GM19324 (cell line): ENCODE measurements around the gene CISD3.

ENCODE experiments used
- ATAC-seq: cut with Tn5 transposase; IDR thresholded peaks from one replicate; pipeline ENCODE4 v1.9.1; 2021; ENCODE audit warnings: mild to moderate bottlenecking, moderate library complexity; ENCODE audit not compliant: unreplicated experiment, low FRiP score

The CISD3 gene

DNA sequence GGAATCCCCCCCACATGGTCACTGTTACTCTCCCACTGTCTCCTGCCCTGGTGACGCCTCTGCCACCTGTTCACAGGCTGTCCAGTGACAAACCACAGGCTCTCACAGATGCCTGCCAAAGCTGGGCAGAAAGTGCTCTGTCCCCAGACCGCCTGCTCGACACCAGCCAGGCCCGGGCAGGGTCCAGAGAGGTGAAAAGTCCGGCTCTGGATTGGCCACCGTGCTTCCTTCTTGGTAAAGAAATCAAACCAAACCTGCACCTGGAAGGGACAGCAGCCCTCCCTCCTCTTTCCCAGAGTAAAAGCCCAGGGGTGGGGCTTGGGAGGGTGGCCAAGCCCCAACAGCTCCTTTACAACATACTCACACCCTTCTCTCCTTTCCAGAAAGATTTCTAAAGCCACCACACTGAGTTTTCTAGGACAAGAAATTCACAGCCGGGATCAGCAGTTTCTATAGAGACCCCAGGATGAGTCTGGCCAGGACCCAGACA, 11.8 kb downstream of the CISD3 start:
- ATAC-seq, result no peak

GRCh38 chr17:38742411-38743308, 12.5 kb downstream of the CISD3 start:
- no peak for ATAC-seq

DNA sequence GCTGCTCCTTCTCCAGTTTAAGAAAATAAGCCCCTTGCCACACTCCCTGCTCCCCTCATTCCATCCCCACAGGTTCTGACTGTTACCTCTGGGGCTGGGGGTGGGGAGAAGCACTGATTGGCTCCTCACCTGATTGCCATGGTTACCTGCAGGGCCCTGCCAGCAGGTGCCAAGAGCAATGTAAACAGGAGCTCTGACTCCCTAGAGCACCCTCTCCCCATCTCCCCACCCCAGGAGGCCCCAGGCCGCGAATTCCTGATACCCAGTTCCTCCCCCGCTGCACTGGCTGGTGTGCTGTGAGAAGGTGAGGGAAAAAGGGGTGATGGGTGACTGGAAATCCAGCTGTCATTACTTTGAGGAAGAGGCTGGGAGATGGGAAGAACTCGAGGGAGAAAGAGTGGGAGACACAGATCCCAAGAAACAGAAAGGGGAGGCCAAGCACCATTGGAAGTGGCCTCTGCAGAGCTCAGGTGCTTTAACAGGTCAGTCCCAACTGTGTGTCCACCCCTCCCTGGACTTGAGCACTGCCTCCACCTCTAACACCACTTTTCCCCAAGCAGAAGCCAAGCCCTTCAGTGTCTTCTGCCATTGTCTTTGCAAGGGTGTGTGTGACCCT, 13.5 kb downstream of the CISD3 start:
- no peak for ATAC-seq

DNA sequence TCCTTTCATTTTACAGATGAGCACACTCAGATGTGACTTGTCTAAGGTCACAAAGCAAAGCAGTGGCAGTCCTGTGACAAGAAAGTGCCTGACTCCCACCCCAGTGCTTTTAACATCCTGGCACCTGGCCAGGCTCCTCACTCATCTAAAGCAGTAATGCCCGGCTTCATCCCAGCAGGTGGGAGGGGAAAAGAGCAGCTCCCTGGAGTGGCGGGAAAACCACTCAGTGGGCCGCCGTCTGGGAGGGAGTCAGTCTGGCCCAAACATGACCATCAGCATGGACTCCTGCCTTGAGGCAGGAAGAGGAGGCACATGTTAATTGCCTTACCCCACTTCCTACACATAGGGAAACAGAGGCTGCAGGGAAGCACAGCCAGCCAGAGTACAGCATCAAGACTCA, 15.4 kb downstream of the CISD3 start:
- ATAC-seq, result no peak

DNA sequence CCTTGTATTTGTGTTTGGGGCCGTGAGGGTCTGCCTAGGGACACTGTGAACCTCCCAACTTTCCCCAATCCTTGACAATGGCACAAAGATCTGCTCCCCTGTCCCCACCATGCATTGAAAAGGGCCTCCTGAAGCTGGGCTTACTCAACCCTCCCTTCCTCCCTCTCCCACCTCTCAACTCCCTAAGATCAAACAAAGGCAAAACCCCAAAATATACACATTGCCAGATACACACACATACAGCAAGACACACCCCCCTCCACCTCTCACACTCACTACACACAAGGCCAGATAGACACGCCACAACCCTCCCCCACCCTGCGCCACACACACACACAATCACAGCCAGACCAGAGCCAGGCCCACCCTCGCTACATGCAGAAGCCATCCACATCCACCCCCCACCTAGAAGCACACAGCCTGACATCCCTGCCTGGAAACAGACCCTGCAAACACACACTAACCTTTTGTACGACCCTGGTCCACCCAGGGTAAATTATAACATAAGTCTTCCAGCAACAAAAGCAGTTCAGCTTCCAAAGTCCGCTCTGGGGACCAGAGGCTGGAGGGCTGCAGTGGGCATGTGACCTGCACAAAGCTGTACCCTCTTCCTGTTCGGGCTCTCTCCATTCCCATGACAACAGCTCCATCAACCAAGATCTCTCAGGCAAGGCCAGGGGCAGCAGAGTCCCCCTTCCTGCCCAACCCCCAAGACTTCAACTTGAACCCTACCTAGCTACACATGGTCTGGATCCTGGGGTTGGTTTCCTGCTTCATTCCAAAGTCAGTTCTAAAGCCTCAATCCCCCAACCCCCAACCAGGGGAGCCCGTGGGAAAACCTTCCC, 16.1 kb downstream of the CISD3 start:
- ATAC-seq, result no peak

- ATAC-seq, result no peak
Measured at GRCh38 chr17:38746849-38747462, 16.8 kb downstream of the CISD3 start.

DNA sequence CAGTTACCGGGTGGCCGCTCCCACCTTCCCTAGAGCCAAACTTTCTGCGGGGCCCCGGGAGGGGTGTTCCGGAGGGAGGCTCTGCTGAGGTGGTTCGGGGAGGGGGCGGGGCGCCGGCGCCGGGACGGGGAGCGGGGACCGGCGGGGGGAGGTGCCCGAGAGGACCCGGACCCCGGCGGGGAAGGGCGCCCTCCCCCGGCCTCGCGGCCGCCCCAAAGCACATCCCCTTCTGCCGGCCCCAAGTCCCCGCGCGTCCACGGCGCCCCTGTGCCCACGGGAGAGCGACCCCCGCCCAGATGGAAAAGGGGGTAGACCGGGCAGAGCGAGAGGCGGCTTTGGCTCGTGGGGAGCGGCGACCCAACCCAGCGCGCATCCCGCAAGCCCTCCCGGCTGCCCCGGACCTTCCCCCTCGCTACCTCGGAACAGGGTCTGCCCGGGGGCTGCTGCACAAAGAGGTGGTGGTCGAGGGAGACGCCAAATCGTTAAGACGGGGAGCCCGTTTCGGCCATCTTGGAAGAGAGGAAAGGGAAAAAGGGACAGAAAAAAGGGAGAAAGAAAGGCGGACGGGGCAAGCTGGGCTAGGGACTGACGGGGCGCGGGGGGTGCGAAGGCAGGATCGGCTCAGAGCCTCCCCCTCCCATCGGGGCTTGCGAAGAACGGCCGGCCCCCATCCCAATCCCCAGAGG, 17.5 kb downstream of the CISD3 start:
- ATAC-seq, result no peak

- ATAC-seq, result no peak
Measured at GRCh38 chr17:38748149-38748891, 18.2 kb downstream of the CISD3 start, which contains the start of gene PCGF2. Gene PCGF2, minus strand, starts transcription at chr17:38748336. Its CDS starts 7,934 bp downstream, at chr17:38740402.

DNA sequence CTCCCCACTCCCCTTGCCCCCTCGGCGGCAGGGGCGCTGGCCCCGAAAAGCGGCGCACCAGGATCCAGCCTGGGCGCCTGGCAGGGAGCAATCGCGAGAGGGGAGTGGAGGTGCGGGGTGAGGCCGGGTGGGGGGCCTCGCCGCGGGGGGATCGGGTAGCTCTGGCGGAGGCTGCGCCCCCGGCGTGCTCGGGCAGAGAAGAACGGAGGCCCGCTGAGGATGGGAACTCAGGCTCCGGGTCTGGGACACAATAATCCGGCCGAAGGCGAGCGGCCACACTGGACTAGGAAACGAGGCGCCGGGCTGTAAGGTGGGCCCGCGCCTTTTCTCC, 18.7 kb downstream of the CISD3 start:
- no peak for ATAC-seq

- ATAC-seq, result no peak
Measured at GRCh38 chr17:38749223-38750043, 19.3 kb downstream of the CISD3 start.

- no peak for ATAC-seq
Measured at GRCh38 chr17:38750044-38750311, 19.8 kb downstream of the CISD3 start.

- ATAC-seq, result no peak
Measured at GRCh38 chr17:38750312-38751121, 20.4 kb downstream of the CISD3 start.

GRCh38 chr17:38751144-38751807, 21.1 kb downstream of the CISD3 start:
- no peak for ATAC-seq

- peak; percentile 28 for ATAC-seq
Measured at GRCh38 chr17:38751808-38752307, 21.7 kb downstream of the CISD3 start.

GRCh38 chr17:38752308-38753070, 22.3 kb downstream of the CISD3 start, which contains the start of gene PSMB3:
Gene PSMB3, plus strand, starts transcription at chr17:38752741. Its CDS starts 86 bp downstream, at chr17:38752827.
- peak; percentile 93 for ATAC-seq

DNA sequence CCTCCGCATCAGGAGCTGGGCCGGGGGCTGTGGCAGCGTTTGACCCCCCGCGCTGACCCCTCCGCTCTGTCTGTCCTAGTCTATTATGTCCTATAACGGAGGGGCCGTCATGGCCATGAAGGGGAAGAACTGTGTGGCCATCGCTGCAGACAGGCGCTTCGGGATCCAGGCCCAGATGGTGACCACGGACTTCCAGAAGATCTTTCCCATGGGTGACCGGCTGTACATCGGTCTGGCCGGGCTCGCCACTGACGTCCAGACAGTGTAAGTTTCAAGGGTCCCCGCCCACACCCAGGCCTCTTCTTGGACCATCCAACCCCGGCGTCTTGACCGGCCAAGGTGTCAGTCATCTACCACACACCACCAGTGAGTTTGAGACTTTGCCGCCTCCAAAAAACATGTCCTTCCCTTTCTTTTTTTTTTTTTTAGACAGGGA, 22.9 kb downstream of the CISD3 start:
- ATAC-seq, result no peak
